Central memory CD4-positive, alpha-beta T cell (primary cell): ENCODE measurements around the gene EPB41L2.
"Not testable (repeated sequence)": the region's sequence is repeated elsewhere in the genome, so short reads cannot be mapped to it uniquely, and the experiment has no call there.

ENCODE experiments used
- DNase-seq: peaks from one replicate; pipeline ENCODE4 v3.0.0; 2022

Gene EPB41L2

DNA sequence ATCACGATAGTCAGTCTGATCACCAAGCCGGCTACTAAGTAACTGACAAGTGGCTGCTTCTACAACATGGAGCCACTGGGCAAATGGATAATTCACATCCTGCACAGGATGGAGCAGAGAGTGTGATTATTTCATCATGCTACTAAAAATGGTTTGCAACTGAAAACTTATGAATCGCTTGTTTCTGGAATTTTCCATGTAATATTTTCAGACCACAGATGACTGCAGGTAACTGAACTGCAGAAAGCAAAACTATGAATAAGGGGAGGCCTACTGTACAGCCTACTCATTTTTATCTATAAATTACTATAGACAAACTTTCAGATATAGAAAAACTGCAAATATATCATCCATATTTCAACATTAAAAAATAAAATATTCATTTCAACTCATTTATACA, 91.5 kb downstream of the EPB41L2 start:
- DNase-seq: no peak

DNA sequence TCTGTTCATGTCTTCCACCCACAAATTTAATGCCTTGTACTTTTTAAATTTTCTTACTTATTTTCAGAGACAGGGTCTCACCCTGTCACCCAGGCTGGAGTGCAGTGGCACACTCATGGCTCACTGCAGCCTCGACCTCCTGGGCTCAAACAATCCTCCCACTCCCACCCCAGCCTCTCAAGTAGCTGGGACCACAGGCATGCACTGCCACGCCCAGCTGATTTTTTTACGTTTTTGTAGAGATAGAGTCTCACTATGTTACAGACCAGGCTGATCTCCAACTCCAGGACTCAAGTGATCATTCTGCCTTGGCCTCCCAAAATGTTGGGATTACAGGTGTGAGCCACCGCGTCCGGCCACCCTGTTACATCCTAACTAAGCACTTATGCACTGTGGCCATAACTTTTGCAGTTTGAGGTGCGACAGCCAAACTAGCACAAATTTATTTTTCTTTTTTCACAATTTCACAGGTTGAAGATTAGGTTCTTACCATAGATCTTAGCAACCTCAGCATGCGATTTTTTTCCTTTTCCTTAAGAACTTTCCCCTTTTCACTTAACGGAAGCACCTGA, 92.1 kb downstream of the EPB41L2 start:
- no peak for DNase-seq

DNA sequence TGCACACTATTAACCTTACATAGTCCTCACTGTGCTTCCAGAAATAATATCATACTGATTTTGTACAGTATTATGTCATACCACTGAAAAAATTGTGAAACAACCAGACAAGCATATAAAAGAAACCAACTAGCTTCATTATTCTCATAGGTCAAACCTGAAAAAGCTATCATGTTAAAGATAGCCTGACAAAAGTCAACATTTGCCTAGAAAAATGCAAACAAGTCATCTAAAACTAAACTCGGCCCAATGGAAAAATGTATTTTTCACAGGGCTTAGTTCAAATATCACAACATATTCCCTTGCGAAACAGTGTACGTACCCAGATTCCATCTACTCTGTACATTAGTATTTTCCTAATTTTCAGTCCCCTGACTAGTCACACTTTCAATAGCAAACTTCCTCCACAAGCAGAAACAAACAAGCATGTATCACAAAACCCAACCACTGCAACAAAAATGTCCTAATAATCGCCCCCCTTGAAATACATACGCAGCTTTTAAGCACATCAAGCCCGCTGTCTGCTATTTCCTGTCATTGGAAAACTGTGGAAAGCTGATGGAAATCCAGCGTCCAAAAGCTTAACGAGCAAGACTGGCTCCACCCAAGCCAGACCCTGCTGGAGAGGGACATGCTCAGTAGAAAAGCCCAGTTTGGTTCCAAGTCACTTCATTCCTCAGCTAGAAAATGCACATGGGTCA, 93.1 kb downstream of the EPB41L2 start:
- no peak for DNase-seq

DNA sequence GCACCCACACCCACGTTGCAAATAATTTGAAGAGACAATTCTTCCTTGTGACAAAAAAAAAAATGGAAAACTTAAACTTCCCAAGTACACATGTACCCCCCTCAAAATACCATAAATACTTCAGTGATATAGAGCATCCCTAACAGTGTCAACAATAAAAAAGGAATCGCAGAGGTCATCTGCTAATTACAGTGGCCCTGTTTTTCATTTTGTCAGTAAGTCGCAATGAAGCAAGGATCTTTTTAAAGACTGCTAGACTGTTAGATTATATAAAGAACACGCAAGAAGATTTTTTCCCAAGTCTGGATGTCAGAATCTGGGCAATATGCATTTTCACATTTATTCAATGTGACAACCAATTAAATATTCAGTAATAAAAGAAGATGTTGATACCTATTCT, 93.9 kb downstream of the EPB41L2 start:
- DNase-seq: no peak

DNA sequence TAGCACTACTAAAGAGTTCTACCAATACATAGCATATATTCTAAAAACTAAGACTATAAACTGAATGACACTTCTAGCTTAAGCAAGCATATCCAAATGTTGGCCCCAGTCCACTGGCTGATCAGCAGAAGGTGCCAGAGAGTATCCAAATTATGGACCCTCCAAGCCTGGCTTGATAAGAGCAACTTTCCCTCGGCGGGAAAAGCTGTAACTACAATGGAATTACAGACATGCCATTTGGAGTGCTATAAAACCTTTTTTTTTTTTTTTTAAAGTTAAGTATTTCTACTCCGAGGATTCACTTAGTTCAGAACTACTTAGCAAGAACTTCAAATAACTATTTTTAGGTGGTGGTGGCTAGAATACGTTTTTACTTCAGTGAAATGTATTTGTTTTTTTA, 94.6 kb downstream of the EPB41L2 start:
- no peak for DNase-seq

DNA sequence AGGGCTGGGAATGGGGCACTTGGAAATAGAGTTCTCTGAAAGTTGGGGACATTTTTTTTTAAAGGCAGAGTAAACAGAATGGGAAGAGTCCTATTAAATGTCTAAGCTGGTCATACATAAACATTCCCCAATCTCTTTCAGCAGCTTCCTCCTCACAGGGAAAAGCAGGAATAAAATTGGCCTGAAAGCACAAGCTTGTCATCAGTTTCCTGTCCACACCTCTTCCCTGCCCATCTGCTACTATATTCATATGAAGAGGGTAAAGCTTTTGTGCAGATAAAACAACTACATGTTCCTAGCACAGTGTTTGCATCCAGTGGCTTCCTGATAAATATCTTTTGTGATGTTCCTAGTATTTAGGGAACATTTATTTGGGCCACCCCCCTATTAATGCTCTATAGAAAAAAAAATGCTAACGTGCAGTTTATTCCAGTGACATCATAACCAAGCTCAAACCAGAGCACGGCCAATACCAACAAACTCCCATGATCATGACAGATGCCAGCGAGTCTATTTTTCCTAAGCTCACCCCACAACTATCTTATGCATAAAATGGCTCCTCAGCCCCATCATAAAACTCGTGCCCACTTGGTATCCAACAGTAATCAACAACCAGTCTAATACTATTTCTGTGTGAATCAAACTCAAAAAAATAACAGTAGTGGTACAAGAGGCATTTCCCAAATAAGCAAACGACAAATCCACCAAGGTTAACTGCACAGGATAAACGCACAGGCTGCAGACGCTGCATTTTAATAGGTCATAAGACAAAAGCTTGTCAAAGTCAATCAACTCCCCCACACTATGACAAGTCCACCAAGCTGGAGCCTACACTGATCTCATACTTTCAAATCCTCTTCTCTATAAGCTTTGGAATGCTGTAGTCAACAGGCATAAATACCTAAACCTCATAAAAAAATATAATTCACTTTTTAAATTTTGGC, 95.3 kb downstream of the EPB41L2 start:
- no peak for DNase-seq

DNA sequence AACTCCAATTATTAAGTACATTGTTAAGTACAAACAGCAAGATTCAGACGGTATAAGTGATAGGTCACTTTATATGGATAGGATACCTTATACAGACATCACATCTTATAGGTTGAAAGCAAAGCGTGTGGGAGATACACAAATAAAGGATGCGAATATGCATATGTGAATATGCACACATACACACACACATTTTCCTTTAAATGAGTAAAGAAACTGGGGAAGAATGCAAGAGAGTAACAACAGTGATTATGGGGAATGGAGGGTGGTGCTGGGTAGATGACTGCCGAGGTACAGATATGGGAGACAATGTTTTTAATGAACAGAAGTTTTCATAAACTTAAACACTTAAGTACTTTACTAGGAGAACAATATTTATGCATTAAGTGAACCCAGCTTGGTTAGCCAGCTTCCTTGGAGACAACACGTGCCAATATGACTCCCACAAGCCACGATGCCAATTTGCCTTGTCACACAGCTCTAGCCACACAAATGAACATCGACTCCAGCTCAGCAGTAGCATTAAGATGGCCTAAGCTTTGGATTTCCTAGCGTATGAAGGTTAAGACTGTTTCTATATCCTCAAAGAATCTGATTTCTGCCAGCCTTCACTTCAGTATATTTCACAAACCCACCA, 96.6 kb downstream of the EPB41L2 start:
- no peak for DNase-seq

DNA sequence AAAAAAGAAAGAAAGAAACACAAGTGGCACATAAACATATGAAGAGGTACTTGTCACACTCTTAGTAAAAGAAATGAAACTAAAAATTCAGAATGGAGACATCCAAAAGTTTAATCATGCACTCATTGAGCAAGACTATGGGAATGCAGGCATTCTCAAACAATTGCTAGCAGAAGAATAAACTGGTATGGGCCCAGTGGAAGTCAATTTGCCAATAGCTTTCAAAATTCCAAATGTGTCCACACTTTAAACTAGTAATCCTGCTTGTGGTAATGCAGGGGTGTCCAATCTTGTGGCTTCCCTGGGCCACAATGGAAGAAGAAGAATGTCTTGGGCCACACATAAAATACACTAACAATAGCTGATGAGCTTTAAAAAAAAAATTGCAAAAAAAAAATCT, 97.4 kb downstream of the EPB41L2 start:
- DNase-seq: no peak

DNA sequence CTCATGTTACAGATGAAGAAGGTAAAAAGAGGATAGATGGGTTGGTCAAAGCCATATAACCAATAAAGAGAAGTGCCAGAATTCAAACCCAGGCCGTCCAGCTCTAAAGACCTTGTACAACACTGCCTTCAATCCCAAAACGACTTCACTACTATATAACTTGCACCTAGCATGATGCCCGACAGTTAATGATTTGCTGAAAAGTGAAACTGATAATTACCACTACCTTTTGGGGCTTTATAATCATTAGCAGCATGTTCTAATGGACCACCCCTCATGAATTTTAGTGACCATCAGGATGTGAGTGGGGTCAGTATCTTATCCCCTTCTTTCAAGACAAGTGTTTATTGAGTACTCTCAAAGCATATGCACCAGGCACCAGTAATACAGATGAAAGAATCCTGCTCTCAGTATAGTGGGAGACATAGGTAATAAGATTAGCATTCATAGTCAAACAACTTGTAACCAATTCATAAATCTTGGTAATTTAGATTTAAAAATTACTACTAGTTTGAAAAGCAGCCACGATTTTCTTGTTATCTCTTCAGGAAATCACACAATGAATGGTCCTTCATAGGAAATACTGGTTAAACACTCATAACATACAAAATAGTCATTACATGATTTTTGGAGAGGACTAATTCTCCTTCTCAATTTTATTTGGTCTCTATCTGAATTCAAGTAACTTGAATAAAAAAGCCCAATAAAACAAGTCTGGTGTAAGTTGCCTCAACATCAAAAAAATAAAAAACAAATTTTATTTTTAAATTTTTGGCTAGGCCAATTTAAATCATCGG, 98.0 kb downstream of the EPB41L2 start:
- no peak for DNase-seq

DNA sequence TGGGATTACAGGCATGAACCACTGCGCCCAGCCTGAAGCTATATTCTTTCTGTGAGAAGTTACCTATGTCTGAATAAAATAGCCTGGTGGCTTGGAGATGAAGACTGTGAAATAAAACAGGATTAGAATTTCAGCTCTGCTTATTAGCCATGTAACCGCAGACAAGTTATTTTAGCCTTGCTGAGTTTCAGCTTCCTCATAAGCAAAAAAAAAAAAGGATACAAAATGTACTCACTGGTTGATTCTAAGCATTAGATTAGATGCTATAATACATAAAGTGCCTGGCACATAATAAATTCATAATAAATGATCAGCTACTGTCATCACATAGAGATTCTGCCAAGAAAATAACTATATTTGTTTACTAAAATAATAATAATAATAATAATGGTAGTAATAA, 98.8 kb downstream of the EPB41L2 start:
- DNase-seq: no peak

DNA sequence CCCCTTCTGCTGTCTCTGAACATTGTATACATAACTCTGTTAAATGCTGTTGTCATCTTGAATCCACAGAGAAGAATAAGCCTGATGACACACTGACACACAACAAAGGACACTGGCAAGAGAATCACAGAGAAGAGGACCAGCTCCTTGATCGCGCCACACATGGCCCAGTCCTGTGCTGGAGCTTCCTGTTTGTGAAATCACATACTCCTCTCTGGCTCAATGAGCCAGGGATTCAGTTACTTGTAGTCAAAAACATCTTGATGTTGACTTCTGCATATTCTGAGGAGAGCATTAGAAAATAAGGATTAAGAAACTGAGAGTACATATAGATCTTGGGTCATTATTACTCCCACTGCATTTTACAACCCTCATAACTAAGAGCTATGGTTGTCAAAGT, 100.1 kb downstream of the EPB41L2 start:
- no peak for DNase-seq

DNA sequence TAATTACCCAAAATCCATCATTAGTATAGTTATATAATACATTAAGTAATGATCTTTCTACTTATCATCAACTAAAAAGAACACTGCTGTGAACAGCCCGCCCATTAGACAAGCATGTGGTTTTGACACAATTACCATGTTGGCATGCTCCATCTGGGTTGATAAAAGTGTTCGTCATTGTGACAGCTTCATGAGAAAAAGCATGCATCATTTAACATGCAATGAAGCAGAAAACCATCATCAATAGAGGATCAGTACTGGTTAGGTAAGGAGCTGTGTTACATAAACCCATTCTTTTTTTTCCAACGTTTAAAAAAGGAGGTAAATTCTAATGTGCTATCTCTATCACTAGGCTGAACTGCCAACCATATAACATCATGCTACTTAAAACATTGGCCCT, 101.9 kb downstream of the EPB41L2 start:
- no peak for DNase-seq

DNA sequence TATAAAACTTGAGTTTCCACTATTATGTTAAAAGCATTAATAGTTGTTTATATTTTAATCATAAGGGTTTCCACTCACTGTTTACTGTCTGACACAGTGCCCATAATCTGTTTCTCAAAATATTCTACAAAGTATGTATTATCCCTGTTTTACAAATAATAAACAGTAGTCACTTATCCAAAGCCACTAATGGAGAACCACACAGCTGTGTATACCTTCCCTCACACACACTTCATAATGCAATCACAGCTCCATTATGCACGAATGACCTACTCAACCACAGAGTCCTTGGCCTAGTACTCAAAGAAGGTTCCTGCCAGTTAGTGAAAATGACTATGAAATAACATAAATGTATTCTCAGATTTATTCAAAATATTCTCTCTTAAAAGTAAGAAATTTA, 103.1 kb downstream of the EPB41L2 start:
- no peak for DNase-seq

DNA sequence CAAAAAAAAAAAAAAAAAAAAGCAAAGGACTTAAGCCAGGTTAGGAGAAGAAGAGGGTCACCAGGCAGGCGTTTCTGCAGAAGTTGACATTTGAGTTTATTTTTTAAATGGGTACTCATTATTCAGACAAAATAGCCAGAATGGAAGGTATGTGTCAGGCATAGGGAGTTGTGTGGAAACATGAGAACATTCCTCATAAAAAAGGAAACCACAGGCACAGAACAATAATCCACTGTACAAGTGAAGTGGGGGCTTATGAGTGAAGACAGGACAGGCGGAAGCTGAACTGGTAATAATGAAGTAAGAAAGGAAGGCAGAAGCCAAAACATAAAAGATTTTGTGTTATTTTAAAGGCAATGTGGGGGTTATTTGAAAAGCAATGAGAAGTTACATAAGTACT, 104.6 kb downstream of the EPB41L2 start:
- DNase-seq: no peak

DNA sequence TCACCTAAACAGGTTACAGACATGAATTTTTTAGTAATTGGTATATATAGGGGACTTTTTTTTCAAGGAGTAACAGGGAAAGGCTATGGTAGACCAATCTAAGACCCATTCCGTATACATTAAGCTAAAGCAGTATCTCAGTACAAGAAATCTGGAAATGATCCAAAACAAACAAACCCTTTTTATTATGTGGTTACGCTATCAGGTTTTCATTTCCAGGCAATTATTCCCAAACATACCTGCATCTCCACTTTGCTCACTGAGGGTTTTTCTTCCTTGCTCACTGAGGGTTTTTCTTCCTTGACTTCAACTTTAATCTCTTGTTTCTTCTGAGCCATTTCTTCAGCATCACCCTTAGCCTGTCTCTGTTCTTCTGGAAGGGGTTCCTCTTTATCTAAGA, 107.3 kb downstream of the EPB41L2 start:
- DNase-seq: no peak

DNA sequence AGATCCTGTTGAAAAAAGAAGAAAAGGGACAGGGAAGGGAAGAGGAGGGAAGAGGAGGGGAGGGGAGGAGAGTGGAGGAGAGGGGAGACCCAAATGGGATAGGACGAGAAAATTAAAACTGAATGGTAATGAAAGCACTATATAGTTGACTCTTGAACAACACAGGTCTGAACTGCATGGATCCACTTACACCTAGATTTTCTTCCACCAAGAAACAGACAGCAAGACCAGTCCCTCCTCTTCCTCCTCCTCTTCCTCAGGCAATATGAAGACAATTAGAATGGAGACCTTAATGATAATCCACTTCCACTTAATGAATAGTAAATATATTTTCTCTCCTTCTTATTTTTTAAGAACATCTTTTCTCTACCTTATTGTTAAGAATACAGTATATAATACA, 113.5 kb downstream of the EPB41L2 start:
- DNase-seq: no peak

DNA sequence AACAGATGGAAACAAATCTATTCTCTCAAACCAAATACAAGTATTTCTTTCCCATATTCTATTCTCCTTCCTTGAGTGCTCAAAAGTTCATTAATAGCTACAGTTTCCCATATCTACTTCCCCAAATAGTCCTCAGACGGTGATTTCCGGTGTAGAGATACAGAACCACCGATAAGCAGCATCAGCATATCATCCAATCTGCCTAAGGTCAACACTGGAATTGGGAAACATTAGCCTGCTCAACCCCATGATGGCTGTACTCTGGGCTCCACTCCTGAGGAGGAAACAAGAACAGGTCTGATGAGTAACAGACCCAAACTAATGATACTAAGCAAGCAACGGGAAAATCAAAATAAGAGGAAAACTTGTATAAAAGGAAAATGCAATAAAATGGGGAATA, 115.6 kb downstream of the EPB41L2 start:
- DNase-seq: no peak

DNA sequence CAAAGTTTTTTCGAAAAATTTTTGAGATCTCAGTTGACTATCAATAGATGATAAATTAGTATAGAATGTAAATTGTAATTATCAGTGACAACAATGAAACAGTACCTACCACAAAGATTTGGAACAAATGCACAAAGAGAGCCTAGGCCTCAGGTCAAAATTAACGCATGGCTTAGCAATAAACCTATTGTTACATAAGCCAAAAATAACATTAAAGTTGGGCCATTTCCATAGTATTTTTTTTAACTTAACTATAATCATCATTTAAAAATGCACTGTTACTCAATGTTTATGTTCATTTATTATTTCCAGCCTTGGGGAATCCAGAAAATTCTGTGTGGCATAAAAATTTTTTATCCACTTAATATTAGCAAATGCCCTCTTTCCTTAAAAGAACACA, 117.0 kb downstream of the EPB41L2 start:
- DNase-seq: no peak

DNA sequence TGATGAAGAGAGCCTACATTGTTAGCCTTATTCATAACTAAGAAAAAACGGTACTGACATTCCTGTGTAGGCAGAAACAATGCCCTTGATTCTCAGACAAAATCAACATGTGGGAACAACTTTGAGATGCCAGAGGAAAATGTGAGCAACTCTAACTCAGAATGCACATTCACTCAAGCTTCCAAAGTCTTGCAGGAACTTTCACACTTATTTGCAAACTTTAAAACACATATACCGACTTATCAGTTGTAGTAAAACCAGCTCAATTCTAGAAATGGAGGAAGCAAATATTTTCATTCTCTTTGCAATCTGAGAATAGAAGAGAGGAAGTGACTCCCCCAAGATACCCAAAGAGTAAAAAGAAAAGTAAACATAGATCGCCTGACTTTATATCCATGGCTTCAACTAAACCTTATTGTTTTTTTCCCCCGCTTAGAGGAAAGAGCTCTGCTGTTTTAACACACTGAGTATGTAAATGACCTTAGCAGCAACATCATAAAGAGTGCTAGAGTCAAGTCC, 117.6 kb downstream of the EPB41L2 start:
- DNase-seq: no peak

DNA sequence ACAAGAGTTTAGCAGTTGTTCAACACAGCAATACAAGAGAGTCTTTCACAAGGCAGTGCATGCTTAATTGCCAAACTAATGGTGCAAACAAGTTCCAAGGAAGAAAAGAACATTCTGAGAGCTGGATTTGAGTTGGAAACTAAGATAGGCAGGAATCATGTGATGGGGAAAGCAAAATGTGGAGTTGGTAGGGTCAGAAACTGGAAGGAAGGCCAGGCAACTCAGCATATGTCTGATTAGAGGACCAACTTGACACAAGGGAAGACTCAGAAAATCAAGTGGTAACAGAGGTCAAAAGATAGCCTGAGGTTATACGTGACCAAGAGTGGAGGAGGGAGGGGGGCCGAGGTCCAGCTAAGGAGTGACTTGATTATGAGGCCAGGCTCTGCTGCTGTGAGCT, 118.6 kb downstream of the EPB41L2 start:
- DNase-seq: no peak

DNA sequence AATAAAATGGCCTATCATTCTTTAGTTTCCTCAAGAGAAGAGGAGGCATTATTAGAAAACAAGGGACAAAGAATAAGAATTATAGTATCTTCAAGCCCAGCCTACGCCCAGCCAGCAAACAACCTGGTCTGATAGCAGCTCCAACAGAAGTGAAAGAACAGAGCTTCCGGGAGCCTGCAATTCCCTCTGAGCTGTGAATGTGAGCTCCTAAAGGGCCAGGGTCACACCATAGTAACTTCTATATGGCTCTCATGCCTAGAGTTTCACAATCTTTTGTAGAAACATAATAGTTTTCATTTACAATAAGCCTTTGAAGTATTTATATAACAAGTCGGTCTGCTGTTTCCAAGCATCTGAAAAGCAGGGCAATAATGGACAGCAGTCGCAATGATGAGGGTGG, 119.3 kb downstream of the EPB41L2 start:
- no peak for DNase-seq

DNA sequence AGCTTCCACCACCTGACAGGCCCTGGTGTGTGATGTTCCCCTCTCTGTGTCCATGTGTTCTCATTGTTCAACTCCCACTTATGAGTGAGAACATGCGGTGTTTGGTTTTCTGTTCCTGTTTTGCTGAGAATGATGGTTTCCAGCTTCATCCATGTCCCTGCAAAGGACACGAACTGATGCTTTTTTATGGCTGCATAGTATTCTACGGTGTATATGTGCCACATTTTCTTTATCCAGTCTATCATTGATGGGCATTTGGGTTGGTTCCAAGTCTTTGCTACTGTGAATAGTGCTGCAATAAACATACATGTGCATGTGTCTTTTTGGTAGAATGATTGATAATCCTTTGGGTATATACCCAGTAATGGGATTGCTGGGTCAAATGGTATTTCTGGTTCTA, 120.3 kb downstream of the EPB41L2 start:
- DNase-seq: not testable (repeated sequence)
